ENCODE measurements around the gene TP53RK. TPM values are rescaled to one million over a fixed set of nuclear protein-coding genes. Genes with fewer than 3 reads are reported as not detected.

TP53RK gene
- total and polyA plus RNA-seq, 2 of the 13 experiments (the other 11 are each of a cell fraction or from before 2014, with no cell fraction given) = 12.9 to 25.5 TPM

DNA sequence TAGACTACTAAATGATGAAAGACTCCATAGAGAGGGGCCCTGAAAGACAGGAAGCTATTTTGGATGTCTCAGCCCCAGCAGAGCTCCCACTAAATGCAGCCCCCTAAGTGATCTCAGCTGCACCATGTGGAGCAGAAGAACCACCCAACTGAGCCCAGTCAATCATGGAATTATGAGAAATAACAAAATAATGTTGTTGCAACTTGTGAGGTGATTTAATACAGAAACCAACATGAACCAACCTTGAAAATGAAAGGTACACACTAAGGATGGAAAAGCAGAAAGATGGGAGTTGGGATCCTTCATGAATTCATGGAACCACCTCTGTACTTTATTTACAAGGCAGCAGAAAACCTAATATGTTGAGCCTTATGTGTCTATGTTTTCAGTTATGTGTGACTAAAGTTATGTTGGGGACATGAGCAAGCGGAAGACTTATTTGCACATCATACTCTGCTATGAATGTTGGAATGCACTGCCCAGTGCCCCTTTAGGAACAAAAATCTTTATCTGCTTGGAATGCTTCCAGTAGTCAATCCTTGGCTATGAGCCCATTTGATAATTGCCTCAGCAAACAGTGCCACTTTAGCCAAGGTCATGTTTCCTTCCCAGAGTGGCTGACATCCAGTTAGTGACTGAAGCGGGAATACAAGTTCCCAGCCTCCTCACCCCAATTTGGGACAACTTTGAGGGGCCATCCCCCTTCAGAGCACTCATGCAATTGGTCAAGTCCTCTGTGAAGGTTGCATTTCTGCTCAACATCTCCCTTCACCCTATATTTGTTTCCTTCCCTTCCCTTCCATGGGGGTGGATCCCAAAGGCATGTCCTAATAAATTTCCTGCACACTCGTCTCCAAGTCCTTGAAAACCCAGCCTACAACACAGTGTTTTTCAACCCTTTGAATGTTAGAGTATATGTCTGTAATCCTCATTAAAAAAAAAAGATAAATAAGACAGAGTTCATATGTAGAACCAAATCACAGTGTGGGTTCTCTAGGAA is 18.4 kb downstream of the TP53RK start (continued):
- TF ChIP-seq, protein P1, sequence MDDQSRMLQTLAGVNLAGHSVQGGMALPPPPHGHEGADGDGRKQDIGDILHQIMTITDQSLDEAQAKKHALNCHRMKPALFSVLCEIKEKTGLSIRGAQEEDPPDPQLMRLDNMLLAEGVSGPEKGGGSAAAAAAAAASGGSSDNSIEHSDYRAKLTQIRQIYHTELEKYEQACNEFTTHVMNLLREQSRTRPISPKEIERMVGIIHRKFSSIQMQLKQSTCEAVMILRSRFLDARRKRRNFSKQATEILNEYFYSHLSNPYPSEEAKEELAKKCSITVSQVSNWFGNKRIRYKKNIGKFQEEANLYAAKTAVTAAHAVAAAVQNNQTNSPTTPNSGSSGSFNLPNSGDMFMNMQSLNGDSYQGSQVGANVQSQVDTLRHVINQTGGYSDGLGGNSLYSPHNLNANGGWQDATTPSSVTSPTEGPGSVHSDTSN (CRISPR knock-in tag; IDR thresholded peaks at IDR 0.05; ENCODE audit: borderline replicate concordance) = no peak
- TF ChIP-seq SOX13 (IDR thresholded peaks at IDR 0.05) = peak; percentile 68; the same call in 1 of the 2 replicates
- peak in 1 of 2 experiments; percentile 97; a peak in 2 of 4 replicates for TF ChIP-seq SOX13 (CRISPR knock-in tag; conservative IDR thresholded peaks at IDR 0.05 in 1 of 2, IDR thresholded peaks at IDR 0.05 in 1 of 2)
- TF ChIP-seq, protein P2, sequence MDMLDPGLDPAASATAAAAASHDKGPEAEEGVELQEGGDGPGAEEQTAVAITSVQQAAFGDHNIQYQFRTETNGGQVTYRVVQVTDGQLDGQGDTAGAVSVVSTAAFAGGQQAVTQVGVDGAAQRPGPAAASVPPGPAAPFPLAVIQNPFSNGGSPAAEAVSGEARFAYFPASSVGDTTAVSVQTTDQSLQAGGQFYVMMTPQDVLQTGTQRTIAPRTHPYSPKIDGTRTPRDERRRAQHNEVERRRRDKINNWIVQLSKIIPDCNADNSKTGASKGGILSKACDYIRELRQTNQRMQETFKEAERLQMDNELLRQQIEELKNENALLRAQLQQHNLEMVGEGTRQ (IDR thresholded peaks at IDR 0.05; ENCODE audit: low read depth, low read length) = no peak
- TF ChIP-seq, protein P2 (CRISPR knock-in tag; IDR thresholded peaks at IDR 0.05; ENCODE audit: borderline replicate concordance) = peak; percentile 37; the same call in 1 of the 2 replicates
- no peak; the same call in 1 of the 2 replicates for TF ChIP-seq ZFP36L1 (CRISPR knock-in tag; IDR thresholded peaks at IDR 0.05)
- no peak; the same call in 1 of the 2 replicates for TF ChIP-seq ZNF703 (CRISPR knock-in tag; IDR thresholded peaks at IDR 0.05; ENCODE audit: borderline replicate concordance)
- TF ChIP-seq STAG1 (CRISPR knock-in tag; IDR thresholded peaks at IDR 0.05) = peak; percentile 47
- peak; percentile 91 for TF ChIP-seq NR2F2 (IDR thresholded peaks at IDR 0.05; ENCODE audit: borderline replicate concordance, low read depth)
- TF ChIP-seq NR2F6 (IDR thresholded peaks at IDR 0.05) = peak; percentile 87
- peak; percentile 95 for TF ChIP-seq NR2F6 (CRISPR knock-in tag; IDR thresholded peaks at IDR 0.05)
- no peak for TF ChIP-seq RORA (CRISPR knock-in tag; IDR thresholded peaks at IDR 0.05)
- TF ChIP-seq EEA1 (CRISPR knock-in tag; IDR thresholded peaks at IDR 0.05; ENCODE audit: borderline replicate concordance) = no peak
- 0 out of 2 replicates have a peak, but pooled peaks have one; percentile 49 for TF ChIP-seq SNAI1 (CRISPR knock-in tag; IDR thresholded peaks at IDR 0.05; ENCODE audit: borderline replicate concordance)
- TF ChIP-seq PAWR (CRISPR knock-in tag; IDR thresholded peaks at IDR 0.05; ENCODE audit: borderline replicate concordance) = no peak
- no peak for TF ChIP-seq ZNF660 (CRISPR knock-in tag; IDR thresholded peaks at IDR 0.05; ENCODE audit: borderline replicate concordance, low read depth)
- no peak for TF ChIP-seq ZNF280B (CRISPR knock-in tag; IDR thresholded peaks at IDR 0.05; ENCODE audit: borderline replicate concordance)
- TF ChIP-seq ZNF12 (CRISPR knock-in tag; IDR thresholded peaks at IDR 0.05) = peak; percentile 77; the same call in 1 of the 2 replicates
- TF ChIP-seq FLYWCH1 (CRISPR knock-in tag; IDR thresholded peaks at IDR 0.05) = no peak
- TF ChIP-seq GFI1 (CRISPR knock-in tag; IDR thresholded peaks at IDR 0.05; ENCODE audit: borderline replicate concordance) = peak; percentile 94
- TF ChIP-seq KAT7 (CRISPR knock-in tag; IDR thresholded peaks at IDR 0.05; ENCODE audit: borderline replicate concordance) = no peak
- peak; percentile 57; the same call in 1 of the 2 replicates for TF ChIP-seq FOXK2 (IDR thresholded peaks at IDR 0.05)
- TF ChIP-seq NFYC (CRISPR knock-in tag; IDR thresholded peaks at IDR 0.05) = peak; percentile 37; the same call in 1 of the 2 replicates
- TF ChIP-seq ZNF34 (CRISPR knock-in tag; IDR thresholded peaks at IDR 0.05; ENCODE audit: borderline replicate concordance) = no peak
- no peak for TF ChIP-seq ZNF891 (CRISPR knock-in tag; IDR thresholded peaks at IDR 0.05)

Data from HepG2 (cell line).